ENCODE data around the gene RNF123. TPM values are rescaled to one million over a fixed set of nuclear protein-coding genes. Genes with fewer than 3 reads are reported as not detected.

The RNF123 gene
- polyA plus RNA-seq, 3 donors from 2014 or later = 2.6 to 27.1 (median 11.8) TPM

DNA sequence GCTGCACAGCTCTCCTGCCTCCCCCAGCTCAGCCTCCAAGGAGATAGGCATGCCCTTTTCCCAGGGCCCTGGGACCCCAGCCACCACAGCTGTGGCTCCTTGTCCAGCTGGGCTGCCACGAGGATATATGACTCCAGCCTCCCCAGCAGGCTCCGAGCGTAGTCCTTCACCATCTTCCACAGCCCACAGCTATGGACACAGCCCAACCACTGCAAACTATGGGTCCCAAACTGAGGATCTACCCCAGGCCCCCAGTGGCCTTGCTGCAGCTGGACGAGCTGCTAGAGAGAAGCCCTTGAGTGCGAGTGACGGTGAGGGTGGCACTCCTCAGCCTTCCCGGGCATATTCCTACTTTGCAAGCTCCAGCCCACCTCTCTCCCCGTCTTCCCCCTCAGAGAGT is 35.7 kb upstream of the RNF123 start:
- H3K9me3 Mint-ChIP-seq = no peaks in the 10 kb centered on the region
- H3K36me3 Mint-ChIP-seq = no peaks in the 10 kb centered on the region
- no peak overlapping the region for H3K4me3 Mint-ChIP-seq
- DNase-seq = no peak
- no peak overlapping the region for H3K27ac Mint-ChIP-seq
- no peaks in the 10 kb centered on the region for H3K4me1 Mint-ChIP-seq
- H3K27me3 Mint-ChIP-seq (ENCODE audit: low read depth in 3 of 3) = no peaks in the 10 kb centered on the region

DNA sequence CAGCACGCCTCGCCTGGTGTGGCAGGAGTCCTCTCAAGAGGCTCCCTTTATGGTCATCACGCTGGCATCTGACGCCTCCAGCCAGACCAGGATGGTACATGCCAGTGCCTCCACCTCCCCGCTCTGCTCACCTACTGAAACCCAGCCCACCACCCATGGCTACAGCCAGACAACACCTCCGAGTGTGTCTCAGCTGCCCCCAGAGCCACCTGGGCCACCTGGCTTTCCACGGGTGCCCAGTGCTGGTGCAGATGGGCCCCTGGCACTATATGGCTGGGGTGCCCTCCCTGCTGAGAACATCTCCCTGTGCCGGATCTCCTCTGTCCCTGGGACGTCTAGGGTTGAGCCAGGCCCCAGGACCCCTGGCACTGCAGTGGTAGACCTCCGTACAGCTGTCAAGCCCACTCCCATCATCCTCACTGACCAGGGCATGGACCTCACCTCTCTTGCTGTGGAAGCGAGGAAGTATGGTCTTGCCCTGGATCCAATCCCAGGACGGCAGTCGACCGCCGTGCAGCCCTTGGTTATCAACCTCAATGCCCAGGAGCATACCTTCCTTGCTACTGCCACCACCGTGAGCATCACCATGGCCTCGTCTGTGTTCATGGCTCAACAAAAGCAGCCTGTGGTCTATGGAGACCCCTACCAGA is 35.1 kb upstream of the RNF123 start:
- no peaks in the 10 kb centered on the region for H3K4me1 Mint-ChIP-seq
- DNase-seq = no peak
- no peaks in the 10 kb centered on the region for H3K36me3 Mint-ChIP-seq
- H3K27ac Mint-ChIP-seq = no peak overlapping the region
- no peaks in the 10 kb centered on the region for H3K27me3 Mint-ChIP-seq (ENCODE audit: low read depth in 3 of 3)
- no peak overlapping the region for H3K4me3 Mint-ChIP-seq
- H3K9me3 Mint-ChIP-seq = no peaks in the 10 kb centered on the region

DNA sequence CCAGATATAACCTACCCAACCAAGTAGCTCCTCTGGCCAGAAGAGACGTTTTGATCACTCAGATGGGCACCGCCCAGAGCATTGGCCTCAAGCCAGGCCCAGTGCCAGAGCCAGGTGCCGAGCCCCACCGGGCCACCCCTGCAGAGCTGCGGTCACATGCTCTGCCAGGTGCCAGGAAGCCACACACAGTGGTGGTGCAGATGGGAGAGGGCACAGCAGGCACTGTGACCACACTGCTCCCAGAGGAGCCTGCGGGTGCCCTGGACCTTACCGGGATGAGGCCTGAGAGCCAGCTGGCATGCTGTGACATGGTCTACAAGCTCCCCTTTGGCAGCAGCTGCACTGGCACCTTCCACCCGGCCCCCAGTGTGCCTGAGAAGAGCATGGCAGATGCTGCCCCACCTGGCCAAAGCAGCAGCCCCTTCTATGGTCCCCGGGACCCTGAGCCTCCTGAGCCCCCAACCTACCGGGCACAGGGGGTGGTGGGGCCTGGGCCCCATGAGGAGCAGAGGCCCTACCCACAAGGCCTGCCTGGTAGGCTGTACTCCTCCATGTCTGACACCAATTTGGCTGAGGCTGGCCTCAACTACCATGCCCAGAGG is 34.3 kb upstream of the RNF123 start:
- Mint-ChIP-seq H3K27me3 (ENCODE audit: low read depth in 3 of 3) (peaks cover 0 to 3% (median 2%) of the 10 kb centered on the region in 3 donors), H3K4me3 (no peak overlapping the region), H3K27ac (no peak overlapping the region), H3K9me3 (no peaks in the 10 kb centered on the region), H3K4me1 (no peaks in the 10 kb centered on the region), H3K36me3 (no peaks in the 10 kb centered on the region)
- no peak for DNase-seq

DNA sequence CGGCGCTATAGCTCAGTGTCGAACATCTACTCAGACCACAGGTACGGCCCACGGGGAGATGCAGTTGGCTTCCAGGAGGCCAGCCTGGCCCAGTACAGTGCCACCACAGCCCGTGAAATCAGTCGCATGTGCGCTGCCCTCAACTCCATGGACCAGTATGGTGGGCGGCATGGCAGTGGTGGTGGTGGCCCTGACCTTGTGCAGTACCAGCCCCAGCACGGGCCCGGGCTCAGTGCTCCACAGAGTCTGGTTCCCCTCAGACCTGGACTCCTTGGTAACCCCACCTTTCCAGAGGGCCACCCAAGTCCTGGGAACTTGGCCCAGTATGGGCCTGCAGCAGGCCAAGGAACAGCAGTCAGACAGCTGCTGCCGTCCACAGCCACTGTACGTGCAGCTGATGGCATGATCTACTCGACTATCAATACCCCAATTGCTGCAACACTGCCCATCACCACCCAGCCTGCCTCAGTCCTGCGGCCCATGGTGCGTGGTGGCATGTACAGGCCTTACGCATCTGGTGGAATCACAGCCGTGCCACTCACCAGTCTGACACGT is 33.5 kb upstream of the RNF123 start:
- no peaks in the 10 kb centered on the region for H3K36me3 Mint-ChIP-seq

DNA sequence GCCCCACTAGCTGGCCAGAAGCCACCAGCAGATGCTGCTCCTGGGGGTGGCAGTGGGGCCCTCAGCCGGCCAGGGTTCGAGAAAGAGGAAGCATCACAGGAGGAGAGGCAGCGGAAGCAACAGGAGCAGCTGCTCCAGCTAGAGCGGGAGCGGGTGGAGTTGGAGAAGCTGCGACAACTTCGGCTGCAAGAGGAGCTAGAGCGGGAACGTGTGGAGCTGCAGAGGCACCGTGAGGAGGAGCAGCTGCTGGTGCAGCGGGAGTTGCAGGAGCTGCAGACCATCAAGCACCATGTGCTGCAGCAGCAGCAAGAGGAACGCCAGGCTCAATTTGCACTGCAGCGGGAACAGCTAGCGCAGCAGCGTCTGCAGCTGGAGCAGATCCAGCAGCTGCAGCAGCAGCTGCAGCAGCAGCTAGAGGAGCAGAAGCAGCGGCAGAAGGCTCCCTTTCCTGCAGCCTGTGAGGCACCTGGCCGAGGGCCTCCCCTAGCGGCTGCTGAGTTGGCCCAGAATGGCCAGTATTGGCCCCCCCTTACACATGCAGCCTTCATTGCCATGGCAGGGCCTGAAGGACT is 32.7 kb upstream of the RNF123 start:
- no peak overlapping the region for H3K4me3 Mint-ChIP-seq
- H3K27me3 Mint-ChIP-seq (ENCODE audit: low read depth in 3 of 3) = peaks cover 0 to 3% (median 2%) of the 10 kb centered on the region in 3 donors
- H3K9me3 Mint-ChIP-seq = no peaks in the 10 kb centered on the region
- no peaks in the 10 kb centered on the region for H3K36me3 Mint-ChIP-seq
- no peak overlapping the region for H3K27ac Mint-ChIP-seq
- H3K4me1 Mint-ChIP-seq = no peaks in the 10 kb centered on the region
- no peak for DNase-seq

More for the DNA sequence above, 33.5 kb upstream of the RNF123 start:
- Mint-ChIP-seq H3K27ac (no peak overlapping the region), H3K4me3 (no peak overlapping the region), H3K9me3 (no peaks in the 10 kb centered on the region), H3K27me3 (ENCODE audit: low read depth in 3 of 3) (peaks cover 0 to 3% (median 2%) of the 10 kb centered on the region in 3 donors), H3K4me1 (no peaks in the 10 kb centered on the region)
- no peak for DNase-seq

DNA sequence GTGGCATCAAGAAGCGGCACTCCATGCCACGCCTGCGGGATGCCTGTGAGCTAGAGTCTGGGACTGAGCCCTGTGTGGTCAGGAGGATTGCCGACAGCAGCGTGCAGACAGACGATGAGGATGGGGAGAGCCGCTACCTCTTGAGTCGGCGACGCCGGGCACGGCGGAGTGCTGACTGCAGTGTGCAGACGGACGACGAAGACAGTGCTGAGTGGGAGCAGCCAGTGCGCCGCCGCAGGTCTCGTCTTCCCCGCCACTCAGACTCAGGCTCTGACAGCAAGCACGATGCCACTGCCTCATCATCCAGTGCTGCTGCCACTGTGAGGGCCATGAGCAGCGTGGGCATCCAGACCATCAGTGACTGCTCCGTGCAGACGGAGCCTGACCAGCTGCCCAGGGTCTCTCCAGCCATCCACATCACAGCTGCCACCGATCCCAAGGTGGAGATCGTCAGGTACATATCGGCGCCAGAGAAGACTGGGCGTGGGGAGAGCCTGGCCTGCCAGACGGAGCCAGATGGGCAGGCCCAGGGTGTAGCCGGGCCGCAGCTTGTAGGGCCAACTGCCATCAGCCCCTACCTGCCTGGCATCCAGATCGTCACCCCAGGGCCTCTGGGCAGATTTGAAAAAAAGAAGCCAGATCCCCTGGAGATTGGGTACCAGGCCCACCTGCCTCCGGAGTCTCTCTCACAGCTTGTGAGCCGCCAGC is 32.0 kb upstream of the RNF123 start:
- no peaks in the 10 kb centered on the region for H3K9me3 Mint-ChIP-seq
- no peaks in the 10 kb centered on the region for H3K36me3 Mint-ChIP-seq
- peaks cover 0 to 3% (median 2%) of the 10 kb centered on the region in 3 donors for H3K27me3 Mint-ChIP-seq (ENCODE audit: low read depth in 3 of 3)
- no peaks in the 10 kb centered on the region for H3K4me1 Mint-ChIP-seq
- no peak overlapping the region for H3K27ac Mint-ChIP-seq
- no peak overlapping the region for H3K4me3 Mint-ChIP-seq
- no peak for DNase-seq

DNA sequence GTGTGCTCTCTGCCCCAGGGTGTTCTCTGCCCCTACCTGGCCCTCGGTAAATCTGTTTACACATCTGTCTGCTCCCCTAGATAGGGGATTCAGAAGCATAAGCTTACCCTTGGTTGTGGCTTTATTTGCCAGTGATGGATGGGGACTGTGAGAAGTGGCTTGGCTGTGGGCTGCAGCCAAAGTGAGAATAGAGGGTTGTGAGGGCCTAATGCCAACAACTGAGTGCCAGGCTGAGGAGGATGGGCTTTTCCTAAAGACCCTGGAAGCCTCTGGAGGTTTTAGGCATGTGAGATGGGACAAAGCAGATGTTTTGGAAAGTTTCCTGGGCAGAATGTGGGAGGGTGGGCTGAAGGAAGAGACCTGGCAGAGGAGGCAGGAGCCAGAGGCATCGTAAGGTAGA is 30.6 kb upstream of the RNF123 start:
- no peaks in the 10 kb centered on the region for H3K4me1 Mint-ChIP-seq
- no peaks in the 10 kb centered on the region for H3K9me3 Mint-ChIP-seq
- no peaks in the 10 kb centered on the region for H3K36me3 Mint-ChIP-seq
- no peak overlapping the region for H3K27ac Mint-ChIP-seq
- peaks cover 0 to 3% (median 2%) of the 10 kb centered on the region in 3 donors for H3K27me3 Mint-ChIP-seq (ENCODE audit: low read depth in 3 of 3)
- no peak for DNase-seq
- H3K4me3 Mint-ChIP-seq = no peak overlapping the region

DNA sequence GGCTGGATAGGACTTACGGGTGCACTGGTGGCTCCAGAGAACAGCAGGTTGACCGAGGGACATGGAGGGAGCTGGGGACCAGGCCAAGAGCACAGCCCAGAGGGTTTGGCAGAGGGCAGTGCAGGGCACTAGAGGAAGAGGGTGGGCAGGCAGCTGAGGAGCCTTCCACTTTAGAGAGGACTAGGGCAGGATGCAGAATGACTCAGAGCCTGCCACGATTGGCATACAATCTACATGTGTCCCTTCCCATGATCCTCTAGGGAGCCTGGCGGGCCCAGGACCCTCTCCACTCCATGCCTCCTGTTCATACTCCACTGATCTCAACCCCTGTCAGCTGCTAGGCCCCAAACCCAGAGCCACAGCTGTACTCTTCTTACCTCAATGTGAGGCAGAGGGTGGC is 29.6 kb upstream of the RNF123 start:
- Mint-ChIP-seq H3K27ac (no peak overlapping the region), H3K27me3 (ENCODE audit: low read depth in 3 of 3) (peaks cover 0 to 3% (median 2%) of the 10 kb centered on the region in 3 donors)

DNA sequence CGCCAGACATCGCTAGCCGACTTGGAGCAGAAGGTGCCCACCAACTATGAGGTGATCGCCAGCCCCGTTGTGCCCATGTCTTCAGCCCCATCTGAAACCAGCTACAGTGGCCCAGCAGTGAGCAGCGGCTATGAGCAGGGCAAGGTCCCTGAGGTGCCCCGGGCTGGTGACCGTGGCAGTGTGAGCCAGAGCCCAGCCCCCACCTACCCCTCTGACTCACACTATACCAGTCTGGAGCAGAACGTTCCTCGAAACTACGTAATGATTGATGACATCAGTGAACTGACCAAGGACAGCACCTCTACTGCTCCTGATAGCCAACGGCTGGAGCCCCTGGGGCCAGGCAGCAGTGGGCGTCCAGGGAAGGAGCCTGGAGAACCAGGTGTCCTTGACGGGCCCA is 28.1 kb upstream of the RNF123 start:
- Mint-ChIP-seq H3K27me3 (ENCODE audit: low read depth in 3 of 3) (peaks cover 0 to 3% (median 2%) of the 10 kb centered on the region in 3 donors), H3K4me1 (no peaks in the 10 kb centered on the region), H3K9me3 (no peaks in the 10 kb centered on the region), H3K4me3 (no peak overlapping the region), H3K36me3 (no peaks in the 10 kb centered on the region), H3K27ac (no peak overlapping the region)
- no peak for DNase-seq

More for the DNA sequence above, 29.6 kb upstream of the RNF123 start:
- no peak for DNase-seq
- no peaks in the 10 kb centered on the region for H3K9me3 Mint-ChIP-seq
- H3K4me3 Mint-ChIP-seq = no peak overlapping the region
- no peaks in the 10 kb centered on the region for H3K36me3 Mint-ChIP-seq
- H3K4me1 Mint-ChIP-seq = no peaks in the 10 kb centered on the region

DNA sequence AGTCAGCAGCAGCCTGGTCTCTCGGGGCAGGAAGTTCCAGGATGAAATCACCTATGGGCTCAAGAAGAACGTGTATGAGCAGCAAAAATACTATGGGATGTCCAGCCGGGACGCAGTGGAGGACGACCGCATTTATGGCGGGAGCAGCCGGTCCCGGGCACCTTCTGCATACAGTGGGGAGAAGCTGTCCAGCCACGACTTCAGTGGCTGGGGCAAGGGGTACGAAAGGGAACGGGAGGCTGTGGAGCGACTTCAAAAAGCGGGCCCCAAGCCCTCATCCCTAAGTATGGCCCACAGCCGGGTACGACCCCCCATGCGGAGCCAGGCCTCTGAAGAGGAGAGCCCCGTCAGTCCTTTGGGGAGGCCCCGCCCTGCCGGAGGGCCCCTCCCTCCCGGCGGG is 27.3 kb upstream of the RNF123 start:
- H3K4me3 Mint-ChIP-seq = no peak overlapping the region
- H3K36me3 Mint-ChIP-seq = no peaks in the 10 kb centered on the region
- H3K27ac Mint-ChIP-seq = no peak overlapping the region
- peaks cover 2 to 3% (median 2%) of the 10 kb centered on the region in 3 donors for H3K27me3 Mint-ChIP-seq (ENCODE audit: low read depth in 3 of 3)
- H3K9me3 Mint-ChIP-seq = no peaks in the 10 kb centered on the region
- no peak for DNase-seq
- no peaks in the 10 kb centered on the region for H3K4me1 Mint-ChIP-seq

DNA sequence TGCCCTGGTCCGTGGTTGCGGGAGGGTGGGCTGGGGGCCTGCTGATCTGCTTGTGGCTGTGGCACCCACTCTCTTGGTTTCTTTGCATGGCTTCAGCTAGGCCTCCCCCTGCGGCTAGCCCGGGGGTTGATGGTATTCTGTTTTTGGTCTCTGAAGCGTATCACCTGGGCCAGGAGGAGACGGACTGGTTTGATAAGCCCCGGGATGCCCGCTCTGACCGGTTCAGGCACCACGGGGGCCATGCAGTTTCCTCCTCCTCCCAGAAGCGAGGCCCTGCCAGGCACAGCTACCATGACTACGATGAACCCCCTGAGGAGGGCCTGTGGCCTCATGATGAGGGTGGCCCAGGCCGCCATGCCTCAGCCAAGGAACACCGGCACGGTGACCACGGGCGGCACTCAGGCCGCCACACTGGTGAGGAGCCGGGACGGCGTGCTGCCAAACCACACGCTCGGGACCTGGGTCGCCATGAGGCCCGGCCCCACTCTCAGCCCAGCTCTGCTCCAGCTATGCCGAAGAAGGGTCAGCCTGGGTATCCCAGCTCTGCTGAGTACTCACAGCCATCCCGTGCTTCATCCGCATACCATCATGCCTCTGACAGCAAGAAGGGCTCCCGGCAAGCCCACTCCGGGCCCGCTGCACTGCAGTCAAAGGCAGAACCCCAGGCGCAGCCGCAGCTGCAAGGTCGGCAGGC is 26.5 kb upstream of the RNF123 start:
- Mint-ChIP-seq H3K9me3 (no peaks in the 10 kb centered on the region), H3K27me3 (ENCODE audit: low read depth in 3 of 3) (peaks cover 2 to 3% (median 2%) of the 10 kb centered on the region in 3 donors), H3K27ac (no peak overlapping the region), H3K36me3 (no peaks in the 10 kb centered on the region), H3K4me3 (no peak overlapping the region), H3K4me1 (no peaks in the 10 kb centered on the region)
- DNase-seq = no peak

DNA sequence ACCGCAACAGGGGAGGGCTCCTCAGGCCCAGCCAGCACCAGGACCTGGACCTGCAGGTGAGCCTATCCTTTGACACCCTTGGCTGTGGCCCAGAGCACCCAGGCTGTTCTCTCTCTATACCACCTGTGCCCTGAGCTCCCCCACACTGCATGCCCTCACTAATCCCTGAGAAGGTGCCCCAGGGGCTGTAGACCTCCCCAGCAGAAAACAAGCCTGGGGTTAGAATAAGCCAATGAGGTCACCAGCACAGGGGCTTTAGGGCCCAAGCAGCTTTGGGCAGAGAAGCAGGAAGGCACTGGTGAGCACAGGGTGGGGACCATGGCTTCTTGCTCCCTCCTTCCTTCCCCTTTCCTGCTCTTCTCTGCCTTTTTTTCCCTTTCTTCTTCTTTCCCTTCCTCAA is 25.5 kb upstream of the RNF123 start:
- no peak for DNase-seq
- Mint-ChIP-seq H3K36me3 (no peaks in the 10 kb centered on the region), H3K27ac (no peak overlapping the region), H3K27me3 (ENCODE audit: low read depth in 3 of 3) (peaks cover 2 to 3% (median 2%) of the 10 kb centered on the region in 3 donors), H3K9me3 (no peaks in the 10 kb centered on the region), H3K4me3 (no peak overlapping the region), H3K4me1 (no peaks in the 10 kb centered on the region)

DNA sequence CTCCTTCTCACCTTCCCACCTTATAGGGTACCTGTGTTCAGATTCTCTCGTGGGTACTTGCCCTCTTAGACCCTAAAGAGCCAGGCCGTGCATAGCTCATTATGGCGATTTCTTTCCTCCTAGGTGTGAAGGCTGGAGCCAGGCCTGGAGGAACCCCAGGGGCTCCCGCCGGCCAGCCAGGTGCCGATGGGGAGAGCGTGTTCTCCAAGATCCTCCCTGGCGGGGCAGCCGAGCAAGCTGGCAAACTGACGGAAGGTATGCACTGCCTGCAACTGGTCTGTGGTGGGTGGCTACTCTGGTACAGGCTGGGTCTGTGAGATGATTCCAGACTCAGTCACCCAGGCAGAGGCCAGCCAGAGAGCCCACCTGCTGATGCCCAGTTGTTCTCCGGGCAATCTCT is 25.1 kb upstream of the RNF123 start:
- H3K27me3 Mint-ChIP-seq (ENCODE audit: low read depth in 3 of 3) = peaks cover 2 to 3% (median 2%) of the 10 kb centered on the region in 3 donors
- H3K4me3 Mint-ChIP-seq = no peak overlapping the region
- no peaks in the 10 kb centered on the region for H3K36me3 Mint-ChIP-seq

More for the DNA sequence above, 25.1 kb upstream of the RNF123 start:
- DNase-seq = no peak
- no peaks in the 10 kb centered on the region for H3K4me1 Mint-ChIP-seq
- H3K9me3 Mint-ChIP-seq = no peaks in the 10 kb centered on the region
- no peak overlapping the region for H3K27ac Mint-ChIP-seq

Data from immature natural killer cell (primary cell).